Measurements from ENCODE around the gene ZFYVE9.

DNA sequence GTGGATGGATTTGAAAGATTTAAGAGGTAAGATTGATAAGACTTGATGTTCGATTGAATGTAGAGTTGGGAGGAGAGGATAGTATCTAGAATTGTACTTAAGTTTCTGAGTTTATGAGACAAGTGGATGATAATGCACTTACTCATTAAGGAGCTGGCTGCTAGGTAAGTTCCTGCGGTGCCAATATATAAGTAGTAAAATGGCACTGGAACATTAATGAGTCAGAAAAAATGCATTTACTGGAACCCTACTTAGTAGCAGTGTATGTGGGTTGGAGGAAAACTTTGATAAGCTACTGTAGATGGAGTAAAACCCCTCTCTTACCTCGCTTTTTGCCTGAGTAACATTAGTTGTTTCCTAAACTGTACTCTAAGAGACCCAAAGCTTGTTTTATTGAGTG, 68.2 kb downstream of the ZFYVE9 start:
- no peak for TF ChIP-seq POLR2A (IDR thresholded peaks at IDR 0.05)
- TF ChIP-seq, protein P1, sequence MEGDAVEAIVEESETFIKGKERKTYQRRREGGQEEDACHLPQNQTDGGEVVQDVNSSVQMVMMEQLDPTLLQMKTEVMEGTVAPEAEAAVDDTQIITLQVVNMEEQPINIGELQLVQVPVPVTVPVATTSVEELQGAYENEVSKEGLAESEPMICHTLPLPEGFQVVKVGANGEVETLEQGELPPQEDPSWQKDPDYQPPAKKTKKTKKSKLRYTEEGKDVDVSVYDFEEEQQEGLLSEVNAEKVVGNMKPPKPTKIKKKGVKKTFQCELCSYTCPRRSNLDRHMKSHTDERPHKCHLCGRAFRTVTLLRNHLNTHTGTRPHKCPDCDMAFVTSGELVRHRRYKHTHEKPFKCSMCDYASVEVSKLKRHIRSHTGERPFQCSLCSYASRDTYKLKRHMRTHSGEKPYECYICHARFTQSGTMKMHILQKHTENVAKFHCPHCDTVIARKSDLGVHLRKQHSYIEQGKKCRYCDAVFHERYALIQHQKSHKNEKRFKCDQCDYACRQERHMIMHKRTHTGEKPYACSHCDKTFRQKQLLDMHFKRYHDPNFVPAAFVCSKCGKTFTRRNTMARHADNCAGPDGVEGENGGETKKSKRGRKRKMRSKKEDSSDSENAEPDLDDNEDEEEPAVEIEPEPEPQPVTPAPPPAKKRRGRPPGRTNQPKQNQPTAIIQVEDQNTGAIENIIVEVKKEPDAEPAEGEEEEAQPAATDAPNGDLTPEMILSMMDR (IDR thresholded peaks at IDR 0.05 in 4 of 5, conservative IDR thresholded peaks at IDR 0.05 in 1 of 5) = no peak

Measured in gastrocnemius medialis (tissue), 4 donors.